ENCODE measurements around the gene TNFSF9. TPM values are rescaled to one million over a fixed set of nuclear protein-coding genes. Genes with fewer than 3 reads are reported as not detected.

The TNFSF9 gene
- total and polyA plus RNA-seq, 2 donors (not counting 1 experiment from before 2014, with no cell fraction given): 11.7 to 24.3 TPM

DNA sequence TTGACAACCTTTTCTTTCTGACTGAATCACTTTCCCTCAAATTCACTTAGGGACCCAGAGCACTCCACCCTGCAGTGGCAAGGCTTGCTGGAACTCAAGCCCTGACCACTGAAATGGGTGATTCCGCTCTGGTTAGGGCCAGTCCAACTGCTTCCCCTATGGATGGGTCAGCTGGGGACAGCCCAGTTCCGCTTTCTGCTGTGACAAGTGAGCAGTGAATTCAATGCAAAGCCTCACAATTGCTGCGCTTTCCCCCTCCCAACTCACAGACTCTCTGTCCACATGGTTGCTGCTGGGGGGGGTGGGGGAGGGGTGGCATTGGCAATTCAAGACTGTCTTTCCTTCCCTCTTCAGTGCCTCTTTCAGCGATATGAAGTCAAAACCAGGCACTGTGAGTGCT, 41.4 kb downstream of the TNFSF9 start:
- H2AFZ ChIP-seq (ENCODE audit: insufficient read depth, low read depth, low read length, poor library complexity, severe bottlenecking): no peak overlapping the region
- no peak overlapping the region for H3K27ac ChIP-seq (ENCODE audit: low read length in 2 of 2)
- H3K27me3 ChIP-seq (replicated peaks in 1 of 4; ENCODE audit: control extremely low read depth in 1 of 4, control insufficient read depth in 3 of 4, insufficient read depth in 4 of 4, low read length in 3 of 4): peaks cover 0 to 14% (median 2%) of the 10 kb centered on the region in 4 experiments
- Mint-ChIP-seq H3K27me3 (peaks cover 13% of the 10 kb centered on the region), H3K4me1 (peaks cover 2% of the 10 kb centered on the region), H3K27ac (no peak overlapping the region), H3K9me3 (ENCODE audit: insufficient read depth) (peaks cover 3% of the 10 kb centered on the region), H3K4me3 (no peak overlapping the region)
- no peaks in the 10 kb centered on the region for H3K36me3 ChIP-seq (replicated peaks in 1 of 2; ENCODE audit: control extremely low read depth in 1 of 2, control insufficient read depth in 1 of 2, extremely low read depth in 1 of 2, insufficient read depth in 2 of 2, low read length in 1 of 2)
- H3K9ac ChIP-seq (ENCODE audit: low read length): no peak overlapping the region
- ATAC-seq (ENCODE audit: low read depth): no peak
- no peak for DNase-seq
- H3K4me2 ChIP-seq (replicated peaks; ENCODE audit: low read depth, low read length, poor library complexity, severe bottlenecking): no peak overlapping the region
- ChIA-PET POLR2A (interaction anchor here (0.6 kb wide), 1 partner anchor 373 kb away, joined by 3 read pairs; no protein-coding TSS in a partner anchor), CTCF (interaction anchor here (0.7 kb wide), 2 partner anchors 10 to 32 kb away, joined by 3 to 4 read pairs; no protein-coding TSS in a partner anchor)
- H3K4me3 ChIP-seq (ENCODE audit: control extremely low read depth in 1 of 5, extremely low read depth in 1 of 5, insufficient read depth in 1 of 5, low read depth in 2 of 5, low read length in 4 of 5): no peak overlapping the region
- H3K9me3 ChIP-seq (ENCODE audit: control extremely low read depth in 1 of 3, control insufficient read depth in 2 of 3, insufficient read depth in 1 of 3, low read length in 2 of 3): peaks cover 0 to 4% (median 0%) of the 10 kb centered on the region in 3 donors
- H4K20me1 ChIP-seq (ENCODE audit: control insufficient read depth, insufficient read depth, low read length, poor library complexity, severe bottlenecking): no peaks in the 10 kb centered on the region
- H3K79me2 ChIP-seq (ENCODE audit: control insufficient read depth, insufficient read depth, low read length): no peaks in the 10 kb centered on the region
- TF ChIP-seq, protein P1, sequence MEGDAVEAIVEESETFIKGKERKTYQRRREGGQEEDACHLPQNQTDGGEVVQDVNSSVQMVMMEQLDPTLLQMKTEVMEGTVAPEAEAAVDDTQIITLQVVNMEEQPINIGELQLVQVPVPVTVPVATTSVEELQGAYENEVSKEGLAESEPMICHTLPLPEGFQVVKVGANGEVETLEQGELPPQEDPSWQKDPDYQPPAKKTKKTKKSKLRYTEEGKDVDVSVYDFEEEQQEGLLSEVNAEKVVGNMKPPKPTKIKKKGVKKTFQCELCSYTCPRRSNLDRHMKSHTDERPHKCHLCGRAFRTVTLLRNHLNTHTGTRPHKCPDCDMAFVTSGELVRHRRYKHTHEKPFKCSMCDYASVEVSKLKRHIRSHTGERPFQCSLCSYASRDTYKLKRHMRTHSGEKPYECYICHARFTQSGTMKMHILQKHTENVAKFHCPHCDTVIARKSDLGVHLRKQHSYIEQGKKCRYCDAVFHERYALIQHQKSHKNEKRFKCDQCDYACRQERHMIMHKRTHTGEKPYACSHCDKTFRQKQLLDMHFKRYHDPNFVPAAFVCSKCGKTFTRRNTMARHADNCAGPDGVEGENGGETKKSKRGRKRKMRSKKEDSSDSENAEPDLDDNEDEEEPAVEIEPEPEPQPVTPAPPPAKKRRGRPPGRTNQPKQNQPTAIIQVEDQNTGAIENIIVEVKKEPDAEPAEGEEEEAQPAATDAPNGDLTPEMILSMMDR (IDR thresholded peaks at IDR 0.05): no peak
- TF ChIP-seq EZH2 (IDR thresholded peaks at IDR 0.05; ENCODE audit: borderline replicate concordance, insufficient read depth, low read depth, low read length, poor library complexity, severe bottlenecking): no peak
- 63% methylated on average over 1 of the region's 4 CpGs for WGBS (ENCODE audit: insufficient coverage)
- intact Hi-C loops (cut with micrococcal nuclease): no loop called here
- peaks cover 5 to 14% of the 10 kb centered on the region in 2 donors for H3K4me1 ChIP-seq (ENCODE audit: control insufficient read depth in 2 of 2, insufficient read depth in 2 of 2, low read length in 2 of 2)

DNA sequence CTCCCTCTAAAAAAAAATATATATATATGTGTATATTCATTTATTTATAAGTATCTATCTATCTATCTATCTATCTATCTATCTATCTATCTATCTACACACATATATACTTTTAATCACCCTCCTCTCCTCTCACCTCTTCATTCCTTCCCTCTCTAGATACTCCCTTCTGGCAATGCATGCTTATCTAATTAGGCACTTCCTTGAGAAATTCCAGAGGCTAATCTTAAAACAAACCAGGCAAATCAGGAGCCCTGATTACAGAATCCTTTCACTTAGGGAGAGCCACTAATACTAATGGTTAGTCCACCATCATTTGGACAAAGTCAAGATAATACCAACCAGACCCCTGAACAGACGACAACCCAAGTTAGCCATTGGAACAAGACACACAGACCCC, 42.5 kb downstream of the TNFSF9 start:
- H2AFZ ChIP-seq (ENCODE audit: insufficient read depth, low read depth, low read length, poor library complexity, severe bottlenecking): no peak overlapping the region
- DNase-seq: no peak
- no peak for ATAC-seq (ENCODE audit: low read depth)

More for the DNA sequence above, 42.5 kb downstream of the TNFSF9 start:
- ChIA-PET CTCF (no interaction called here), POLR2A (no interaction called here)
- peaks cover 3% of the 10 kb centered on the region for H3K9me3 Mint-ChIP-seq (ENCODE audit: insufficient read depth)
- no CpG with 5 or more reads among the region's 1 CpG for WGBS (ENCODE audit: insufficient coverage)
- intact Hi-C loops (cut with micrococcal nuclease): no loop called here
- Histone ChIP-seq H3K4me1 (ENCODE audit: control insufficient read depth in 2 of 2, insufficient read depth in 2 of 2, low read length in 2 of 2) (peaks cover 16 to 25% of the 10 kb centered on the region in 2 donors), H3K36me3 (replicated peaks in 1 of 2; ENCODE audit: control extremely low read depth in 1 of 2, control insufficient read depth in 1 of 2, extremely low read depth in 1 of 2, insufficient read depth in 2 of 2, low read length in 1 of 2) (no peaks in the 10 kb centered on the region), H3K79me2 (ENCODE audit: control insufficient read depth, insufficient read depth, low read length) (no peaks in the 10 kb centered on the region), H3K4me2 (replicated peaks; ENCODE audit: low read depth, low read length, poor library complexity, severe bottlenecking) (no peak overlapping the region), H3K27me3 (replicated peaks in 1 of 4; ENCODE audit: control extremely low read depth in 1 of 4, control insufficient read depth in 3 of 4, insufficient read depth in 4 of 4, low read length in 3 of 4) (peaks cover 0 to 11% (median 2%) of the 10 kb centered on the region in 4 experiments), H3K9ac (ENCODE audit: low read length) (no peak overlapping the region), H3K4me3 (ENCODE audit: control extremely low read depth in 1 of 5, extremely low read depth in 1 of 5, insufficient read depth in 1 of 5, low read depth in 2 of 5, low read length in 4 of 5) (no peak overlapping the region), H4K20me1 (ENCODE audit: control insufficient read depth, insufficient read depth, low read length, poor library complexity, severe bottlenecking) (no peaks in the 10 kb centered on the region), H3K9me3 (ENCODE audit: control extremely low read depth in 1 of 3, control insufficient read depth in 2 of 3, insufficient read depth in 1 of 3, low read length in 2 of 3) (peaks cover 0 to 4% (median 0%) of the 10 kb centered on the region in 3 donors), H3K27ac (ENCODE audit: low read length in 2 of 2) (no peak overlapping the region)
- TF ChIP-seq, protein P1 (IDR thresholded peaks at IDR 0.05): no peak
- no peak for TF ChIP-seq EZH2 (IDR thresholded peaks at IDR 0.05; ENCODE audit: borderline replicate concordance, insufficient read depth, low read depth, low read length, poor library complexity, severe bottlenecking)
- H3K4me1 Mint-ChIP-seq: peaks cover 6% of the 10 kb centered on the region
- no peak overlapping the region for H3K4me3 Mint-ChIP-seq
- H3K27me3 Mint-ChIP-seq: peaks cover 13% of the 10 kb centered on the region
- H3K27ac Mint-ChIP-seq: no peak overlapping the region
